GM23338 (cell line): ENCODE data around the gene LRP1B. TPM values are rescaled to one million over a fixed set of nuclear protein-coding genes. Genes with fewer than 3 reads are reported as not detected.

Experiments
- ATAC-seq: fragments of 200-7000 bp; cut with Tn5 transposase; 3 replicates; pipeline ENCODE4 v1.9.1; 2020
- DNase-seq: peaks from one replicate; pipeline ENCODE4 v3.0.0-alpha.2; 2015; ENCODE audit warnings: low spot score
- H2AFZ ChIP-seq: fragments of 200-600 bp; sonication (generic); 2 replicates; pipeline ENCODE4 v1.8.0; 2016; ENCODE audit warnings: antibody characterized with exemption, mild to moderate bottlenecking, moderate library complexity
- H3F3A ChIP-seq: fragments of 200-600 bp; sonication (generic); replicated peaks from 2 replicates; pipeline ENCODE4 v1.8.0; 2017; ENCODE audit warnings: antibody characterized with exemption, mixed run types, low read depth
- H3K27ac ChIP-seq: fragments of 200-600 bp; sonication (generic); 2 replicates; pipeline ENCODE4 v1.6.1; 2016; ENCODE audit warnings: low read depth
- H3K27me3 ChIP-seq: fragments of 200-600 bp; sonication (generic); 2 replicates; pipeline ENCODE4 v1.8.0; 2016; ENCODE audit warnings: mild to moderate bottlenecking, mixed run types, moderate library complexity; ENCODE audit not compliant: insufficient read depth
- H3K36me3 ChIP-seq: fragments of 200-600 bp; sonication (generic); 2 replicates; pipeline ENCODE4 v1.8.0; 2016; ENCODE audit warnings: mild to moderate bottlenecking; ENCODE audit not compliant: insufficient read depth
- H3K4me1 ChIP-seq: fragments of 200-600 bp; sonication (generic); 2 replicates; pipeline ENCODE4 v1.8.0; 2016; ENCODE audit warnings: mild to moderate bottlenecking, moderate library complexity; ENCODE audit not compliant: insufficient read depth
- H3K4me2 ChIP-seq: fragments of 200-600 bp; sonication (generic); 2 replicates; pipeline ENCODE4 v1.7.1; 2017; ENCODE audit warnings: mixed run types
- H3K4me3 ChIP-seq: fragments of 200-600 bp; sonication (generic); 2 replicates; pipeline ENCODE4 v1.6.1; 2016; ENCODE audit warnings: mixed run types
- H3K79me2 ChIP-seq: fragments of 200-600 bp; sonication (generic); replicated peaks from 2 replicates; pipeline ENCODE4 v1.8.0; 2017; ENCODE audit warnings: mild to moderate bottlenecking; ENCODE audit not compliant: insufficient read depth
- H3K9me2 ChIP-seq: fragments of 200-600 bp; sonication (generic); 2 replicates; pipeline ENCODE4 v1.8.0; 2017; ENCODE audit not compliant: insufficient read depth
- H4K20me1 ChIP-seq: fragments of 200-600 bp; sonication (generic); replicated peaks from 2 replicates; pipeline ENCODE4 v1.8.0; 2017; ENCODE audit warnings: mild to moderate bottlenecking; ENCODE audit not compliant: insufficient read depth
- H3K27ac Mint-ChIP-seq: 2 replicates; pipeline ENCODE4 v1.8.0; 2020; ENCODE audit warnings: inconsistent platforms, mild to moderate bottlenecking, moderate library complexity, mixed read lengths
- H3K27me3 Mint-ChIP-seq: 3 replicates; pipeline ENCODE4 v1.8.0; 2022; ENCODE audit warnings: low read depth, mild to moderate bottlenecking, moderate library complexity, mixed read lengths, inconsistent platforms; ENCODE audit not compliant: insufficient read depth, poor library complexity
- H3K36me3 Mint-ChIP-seq: 3 replicates; pipeline ENCODE4 v1.8.0; 2021; ENCODE audit warnings: low read depth, mild to moderate bottlenecking, inconsistent platforms, moderate library complexity, mixed read lengths
- H3K4me1 Mint-ChIP-seq: 3 replicates; pipeline ENCODE4 v1.8.0; 2020; ENCODE audit warnings: mild to moderate bottlenecking, inconsistent platforms, mixed read lengths
- H3K4me3 Mint-ChIP-seq: 3 replicates; pipeline ENCODE4 v1.8.0; 2021; ENCODE audit warnings: moderate library complexity, mild to moderate bottlenecking, inconsistent platforms, mixed read lengths
- H3K9me3 Mint-ChIP-seq: 3 replicates; pipeline ENCODE4 v1.8.0; 2020; ENCODE audit warnings: moderate library complexity, mild to moderate bottlenecking, inconsistent platforms, mixed read lengths
- CREB1 ChIP-seq: fragments of 250-450 bp; sonication (Bioruptor Pico); IDR thresholded peaks from 2 replicates; pipeline ENCODE4 v1.5.0; 2020; ENCODE audit warnings: low read depth, mild to moderate bottlenecking, moderate library complexity
- EZH2phosphoT487 ChIP-seq: fragments of 200-600 bp; sonication (generic); IDR thresholded peaks from one replicate; pipeline ENCODE4 v1.8.1; 2018; ENCODE audit warnings: antibody characterized with exemption; ENCODE audit not compliant: unreplicated experiment
- POLR2AphosphoS5 ChIP-seq: IDR thresholded peaks from 2 replicates; pipeline ENCODE4 v1.6.1; 2016; ENCODE audit warnings: antibody characterized with exemption, low read depth
- REST ChIP-seq: IDR thresholded peaks from one replicate; pipeline ENCODE4 v1.6.1; 2018; ENCODE audit warnings: antibody characterized with exemption; ENCODE audit not compliant: unreplicated experiment
- ZNF331 ChIP-seq: fragments of 250-450 bp; sonication (Bioruptor Pico); IDR thresholded peaks from 2 replicates; pipeline ENCODE4 v1.5.0; 2020; ENCODE audit warnings: low read depth, mild to moderate bottlenecking, moderate library complexity
- polyA plus RNA-seq: library from polyadenylated mRNA; unstranded; fragments of >200 nt; fragmentation: Nextera tagmentation; extraction: Ambion mirVana; gene quantifications from 2 replicates; pipeline ENCODE4 v1.2.1, GENCODE V29; 2016
- total RNA-seq: library from RNA; depleted of rRNA; stranded (reverse); fragments of >200 nt; shearing (Covaris generic); gene quantifications from 2 replicates; pipeline ENCODE4 v1.2.3, GENCODE V29; 2014
- TF ChIP-seq, protein P1 (sequence below): fragments of 250-450 bp; sonication (Bioruptor Pico); IDR thresholded peaks from 2 replicates; pipeline ENCODE4 v1.5.0; 2020; ENCODE audit warnings: mild to moderate bottlenecking, moderate library complexity

The LRP1B gene
- total and polyA plus RNA-seq, 2 experiments from 2014 or later: 0.15 to 0.97 TPM

- no peaks in the 10 kb centered on the region for H3F3A ChIP-seq
- H3K4me3 Mint-ChIP-seq: no peak overlapping the region
- H3K9me3 Mint-ChIP-seq: no peaks in the 10 kb centered on the region; the same call in 2 of the 3 replicates
- no peaks in the 10 kb centered on the region for H3K27me3 ChIP-seq
- no peak overlapping the region for H3K27ac Mint-ChIP-seq
- H3K36me3 Mint-ChIP-seq: no peaks in the 10 kb centered on the region
- H3K4me3 ChIP-seq: no peak overlapping the region
- no peaks in the 10 kb centered on the region for H3K9me2 ChIP-seq
- no peaks in the 10 kb centered on the region for H3K4me1 Mint-ChIP-seq
- ATAC-seq: no peak
- H3K27me3 Mint-ChIP-seq: peaks cover 1% of the 10 kb centered on the region
- H3K4me1 ChIP-seq: no peaks in the 10 kb centered on the region
- no peaks in the 10 kb centered on the region for H4K20me1 ChIP-seq
- H3K79me2 ChIP-seq: no peaks in the 10 kb centered on the region
- TF ChIP-seq REST (no peak), ZNF331 (CRISPR knock-in tag) (no peak), POLR2AphosphoS5 (no peak), CREB1 (CRISPR knock-in tag) (no peak), EZH2phosphoT487 (no peak)
- TF ChIP-seq, protein P1, sequence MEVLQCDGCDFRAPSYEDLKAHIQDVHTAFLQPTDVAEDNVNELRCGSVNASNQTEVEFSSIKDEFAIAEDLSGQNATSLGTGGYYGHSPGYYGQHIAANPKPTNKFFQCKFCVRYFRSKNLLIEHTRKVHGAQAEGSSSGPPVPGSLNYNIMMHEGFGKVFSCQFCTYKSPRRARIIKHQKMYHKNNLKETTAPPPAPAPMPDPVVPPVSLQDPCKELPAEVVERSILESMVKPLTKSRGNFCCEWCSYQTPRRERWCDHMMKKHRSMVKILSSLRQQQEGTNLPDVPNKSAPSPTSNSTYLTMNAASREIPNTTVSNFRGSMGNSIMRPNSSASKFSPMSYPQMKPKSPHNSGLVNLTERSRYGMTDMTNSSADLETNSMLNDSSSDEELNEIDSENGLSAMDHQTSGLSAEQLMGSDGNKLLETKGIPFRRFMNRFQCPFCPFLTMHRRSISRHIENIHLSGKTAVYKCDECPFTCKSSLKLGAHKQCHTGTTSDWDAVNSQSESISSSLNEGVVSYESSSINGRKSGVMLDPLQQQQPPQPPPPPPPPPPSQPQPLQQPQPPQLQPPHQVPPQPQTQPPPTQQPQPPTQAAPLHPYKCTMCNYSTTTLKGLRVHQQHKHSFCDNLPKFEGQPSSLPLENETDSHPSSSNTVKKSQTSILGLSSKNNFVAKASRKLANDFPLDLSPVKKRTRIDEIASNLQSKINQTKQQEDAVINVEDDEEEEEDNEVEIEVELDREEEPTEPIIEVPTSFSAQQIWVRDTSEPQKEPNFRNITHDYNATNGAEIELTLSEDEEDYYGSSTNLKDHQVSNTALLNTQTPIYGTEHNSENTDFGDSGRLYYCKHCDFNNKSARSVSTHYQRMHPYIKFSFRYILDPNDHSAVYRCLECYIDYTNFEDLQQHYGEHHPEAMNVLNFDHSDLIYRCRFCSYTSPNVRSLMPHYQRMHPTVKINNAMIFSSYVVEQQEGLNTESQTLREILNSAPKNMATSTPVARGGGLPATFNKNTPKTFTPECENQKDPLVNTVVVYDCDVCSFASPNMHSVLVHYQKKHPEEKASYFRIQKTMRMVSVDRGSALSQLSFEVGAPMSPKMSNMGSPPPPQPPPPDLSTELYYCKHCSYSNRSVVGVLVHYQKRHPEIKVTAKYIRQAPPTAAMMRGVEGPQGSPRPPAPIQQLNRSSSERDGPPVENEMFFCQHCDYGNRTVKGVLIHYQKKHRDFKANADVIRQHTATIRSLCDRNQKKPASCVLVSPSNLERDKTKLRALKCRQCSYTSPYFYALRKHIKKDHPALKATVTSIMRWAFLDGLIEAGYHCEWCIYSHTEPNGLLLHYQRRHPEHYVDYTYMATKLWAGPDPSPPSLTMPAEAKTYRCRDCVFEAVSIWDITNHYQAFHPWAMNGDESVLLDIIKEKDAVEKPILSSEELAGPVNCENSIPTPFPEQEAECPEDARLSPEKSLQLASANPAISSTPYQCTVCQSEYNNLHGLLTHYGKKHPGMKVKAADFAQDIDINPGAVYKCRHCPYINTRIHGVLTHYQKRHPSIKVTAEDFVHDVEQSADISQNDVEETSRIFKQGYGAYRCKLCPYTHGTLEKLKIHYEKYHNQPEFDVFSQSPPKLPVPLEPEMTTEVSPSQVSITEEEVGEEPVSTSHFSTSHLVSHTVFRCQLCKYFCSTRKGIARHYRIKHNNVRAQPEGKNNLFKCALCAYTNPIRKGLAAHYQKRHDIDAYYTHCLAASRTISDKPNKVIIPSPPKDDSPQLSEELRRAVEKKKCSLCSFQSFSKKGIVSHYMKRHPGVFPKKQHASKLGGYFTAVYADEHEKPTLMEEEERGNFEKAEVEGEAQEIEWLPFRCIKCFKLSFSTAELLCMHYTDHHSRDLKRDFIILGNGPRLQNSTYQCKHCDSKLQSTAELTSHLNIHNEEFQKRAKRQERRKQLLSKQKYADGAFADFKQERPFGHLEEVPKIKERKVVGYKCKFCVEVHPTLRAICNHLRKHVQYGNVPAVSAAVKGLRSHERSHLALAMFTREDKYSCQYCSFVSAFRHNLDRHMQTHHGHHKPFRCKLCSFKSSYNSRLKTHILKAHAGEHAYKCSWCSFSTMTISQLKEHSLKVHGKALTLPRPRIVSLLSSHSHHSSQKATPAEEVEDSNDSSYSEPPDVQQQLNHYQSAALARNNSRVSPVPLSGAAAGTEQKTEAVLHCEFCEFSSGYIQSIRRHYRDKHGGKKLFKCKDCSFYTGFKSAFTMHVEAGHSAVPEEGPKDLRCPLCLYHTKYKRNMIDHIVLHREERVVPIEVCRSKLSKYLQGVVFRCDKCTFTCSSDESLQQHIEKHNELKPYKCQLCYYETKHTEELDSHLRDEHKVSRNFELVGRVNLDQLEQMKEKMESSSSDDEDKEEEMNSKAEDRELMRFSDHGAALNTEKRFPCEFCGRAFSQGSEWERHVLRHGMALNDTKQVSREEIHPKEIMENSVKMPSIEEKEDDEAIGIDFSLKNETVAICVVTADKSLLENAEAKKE (CRISPR knock-in tag): no peak
- H3K36me3 ChIP-seq: no peaks in the 10 kb centered on the region
- H3K4me2 ChIP-seq: no peak overlapping the region
- no peak overlapping the region for H2AFZ ChIP-seq
- no peak for DNase-seq
- no peak overlapping the region for H3K27ac ChIP-seq
Measured at GRCh38 chr2:141207036-141207385, 923.8 kb downstream of the LRP1B start.
